Head of caudate nucleus (tissue), 42 donors: ENCODE measurements around the gene BCAM.
"Not testable (repeated sequence)": the region's sequence is repeated elsewhere in the genome, so short reads cannot be mapped to it uniquely, and the experiment has no call there.

Experiments
- DNase-seq, 42 donors: peaks; one replicate each; pipeline versions ENCODE4 v3.0.0 to v3.0.0-alpha.2; 2020 to 2021; ENCODE audit warnings: mixed read lengths in 7 of 42
- intact Hi-C: fragments of 100-400 bp; cut with DNase I; formaldehyde crosslinking; loops from one replicate; pipeline ENCODE4 v1.15.0; 2022

The BCAM gene

GRCh38 chr19:44812142-44812718, 3.3 kb downstream of the BCAM start:
- intact Hi-C loops, result no loop called here
- no peak for DNase-seq

GRCh38 chr19:44813070-44813840, 4.4 kb downstream of the BCAM start:
- no peak for DNase-seq
- intact Hi-C loops, result no loop called here

DNA sequence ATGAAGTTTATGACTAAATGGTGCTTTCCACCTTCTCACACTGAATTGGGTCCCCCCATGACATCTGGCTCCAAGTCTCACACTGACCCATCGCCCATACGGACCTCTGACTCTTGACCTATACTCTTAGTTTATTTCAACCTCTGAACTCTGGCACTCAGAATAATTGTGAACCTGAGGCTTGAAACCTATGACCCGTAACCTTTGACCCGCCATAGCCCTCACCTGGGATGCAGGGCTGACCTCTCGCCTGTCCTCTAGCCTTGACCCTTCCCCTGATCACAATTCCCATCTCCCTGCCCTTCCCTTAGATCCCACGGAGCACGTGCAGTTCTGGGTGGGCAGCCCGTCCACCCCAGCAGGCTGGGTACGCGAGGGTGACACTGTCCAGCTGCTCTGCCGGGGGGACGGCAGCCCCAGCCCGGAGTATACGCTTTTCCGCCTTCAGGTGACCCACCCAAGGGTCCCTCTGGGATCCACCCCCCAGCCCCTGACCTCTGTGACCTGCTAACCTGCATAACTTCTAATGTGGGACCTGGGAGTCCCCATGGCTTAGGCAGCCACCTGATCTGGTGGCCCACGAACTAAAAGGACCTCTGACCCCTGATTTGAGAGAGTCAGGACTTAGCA, 5.1 kb downstream of the BCAM start:
- DNase-seq, result no peak
- intact Hi-C loops, result no loop called here

DNA sequence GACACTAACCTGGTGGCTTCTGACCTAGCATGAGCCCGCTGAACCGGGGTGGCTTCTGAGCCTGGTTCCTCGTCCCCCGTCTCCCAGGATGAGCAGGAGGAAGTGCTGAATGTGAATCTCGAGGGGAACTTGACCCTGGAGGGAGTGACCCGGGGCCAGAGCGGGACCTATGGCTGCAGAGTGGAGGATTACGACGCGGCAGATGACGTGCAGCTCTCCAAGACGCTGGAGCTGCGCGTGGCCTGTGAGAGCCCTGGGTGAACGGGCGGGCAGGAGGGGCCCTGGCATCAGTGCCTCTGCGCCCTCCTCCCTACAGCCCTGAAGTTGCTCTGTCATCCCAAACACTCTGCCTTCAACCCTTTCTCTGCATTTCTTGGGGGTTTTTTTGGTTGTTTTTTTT, 5.6 kb downstream of the BCAM start:
- intact Hi-C loops, result no loop called here
- no peak for DNase-seq

- no peak for DNase-seq
- intact Hi-C loops, result no loop called here
These were observed 7.4 kb downstream of the BCAM start for GRCh38 chr19:44816301-44816700.

- intact Hi-C loops, result no loop called here
- no peak for DNase-seq
These were observed 9.0 kb downstream of the BCAM start for GRCh38 chr19:44817725-44818465.

DNA sequence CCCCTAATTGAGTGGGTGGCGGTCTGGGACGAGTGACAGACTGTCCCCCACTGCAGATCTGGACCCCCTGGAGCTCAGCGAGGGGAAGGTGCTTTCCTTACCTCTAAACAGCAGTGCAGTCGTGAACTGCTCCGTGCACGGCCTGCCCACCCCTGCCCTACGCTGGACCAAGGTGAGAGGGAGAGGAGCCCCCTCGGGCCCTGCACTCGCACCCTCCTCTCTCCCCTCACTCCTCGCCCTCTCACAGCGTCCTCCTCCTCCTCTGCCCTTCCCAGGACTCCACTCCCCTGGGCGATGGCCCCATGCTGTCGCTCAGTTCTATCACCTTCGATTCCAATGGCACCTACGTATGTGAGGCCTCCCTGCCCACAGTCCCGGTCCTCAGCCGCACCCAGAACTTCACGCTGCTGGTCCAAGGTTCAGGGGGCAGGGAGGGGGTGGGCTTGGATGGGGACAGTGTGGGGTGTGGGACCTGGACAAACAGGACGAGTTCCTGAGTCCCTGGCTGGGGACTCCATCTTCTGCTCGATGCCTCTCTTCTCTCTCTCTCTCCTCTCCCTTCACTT, 9.6 kb downstream of the BCAM start:
- intact Hi-C loops, result no loop called here
- DNase-seq, result no peak

DNA sequence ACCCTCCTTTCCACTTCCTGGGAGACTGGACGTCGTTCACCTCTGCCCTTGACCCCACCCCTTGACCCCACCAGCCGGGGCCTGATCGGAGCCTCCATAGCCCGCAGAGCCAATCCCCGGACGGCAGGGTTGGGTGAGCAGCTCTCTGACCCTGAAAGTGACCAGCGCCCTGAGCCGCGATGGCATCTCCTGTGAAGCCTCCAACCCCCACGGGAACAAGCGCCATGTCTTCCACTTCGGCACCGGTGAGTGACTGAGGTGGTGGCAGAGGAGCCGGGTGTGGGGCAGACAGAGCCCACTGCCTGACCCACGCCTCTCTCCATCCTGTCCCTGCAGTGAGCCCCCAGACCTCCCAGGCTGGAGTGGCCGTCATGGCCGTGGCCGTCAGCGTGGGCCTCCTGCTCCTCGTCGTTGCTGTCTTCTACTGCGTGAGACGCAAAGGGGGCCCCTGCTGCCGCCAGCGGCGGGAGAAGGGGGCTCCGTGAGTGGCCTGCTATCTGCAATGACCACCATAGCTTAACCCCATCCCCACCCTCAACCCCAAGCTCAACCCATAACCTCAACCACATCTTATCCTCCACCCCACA, 10.4 kb downstream of the BCAM start:
- intact Hi-C loops, result no loop called here

DNA sequence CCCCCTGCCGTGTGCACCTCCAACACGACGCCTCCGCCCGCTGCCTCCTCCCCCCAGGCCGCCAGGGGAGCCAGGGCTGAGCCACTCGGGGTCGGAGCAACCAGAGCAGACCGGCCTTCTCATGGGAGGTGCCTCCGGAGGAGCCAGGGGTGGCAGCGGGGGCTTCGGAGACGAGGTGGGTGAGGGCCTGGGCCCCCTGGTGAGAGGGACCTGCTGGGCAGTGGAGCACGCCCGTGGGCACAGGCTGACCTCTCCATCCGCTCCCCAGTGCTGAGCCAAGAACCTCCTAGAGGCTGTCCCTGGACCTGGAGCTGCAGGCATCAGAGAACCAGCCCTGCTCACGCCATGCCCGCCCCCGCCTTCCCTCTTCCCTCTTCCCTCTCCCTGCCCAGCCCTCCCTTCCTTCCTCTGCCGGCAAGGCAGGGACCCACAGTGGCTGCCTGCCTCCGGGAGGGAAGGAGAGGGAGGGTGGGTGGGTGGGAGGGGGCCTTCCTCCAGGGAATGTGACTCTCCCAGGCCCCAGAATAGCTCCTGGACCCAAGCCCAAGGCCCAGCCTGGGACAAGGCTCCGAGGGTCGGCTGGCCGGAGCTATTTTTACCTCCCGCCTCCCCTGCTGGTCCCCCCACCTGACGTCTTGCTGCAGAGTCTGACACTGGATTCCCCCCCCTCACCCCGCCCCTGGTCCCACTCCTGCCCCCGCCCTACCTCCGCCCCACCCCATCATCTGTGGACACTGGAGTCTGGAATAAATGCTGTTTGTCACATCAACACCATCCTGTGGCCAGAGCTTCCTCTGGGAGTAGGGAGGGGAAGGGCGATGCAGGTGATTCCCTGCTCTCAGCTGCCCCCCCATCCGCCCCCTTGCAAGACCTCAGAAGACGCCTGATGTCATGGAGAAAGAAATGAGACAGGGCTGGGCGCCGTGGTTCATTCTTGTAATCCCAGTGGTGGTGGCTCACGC, 12.0 kb downstream of the BCAM start:
- intact Hi-C loops, result no loop called here
- DNase-seq, result no peak

More for the DNA sequence above, 10.4 kb downstream of the BCAM start:
- no peak for DNase-seq

- intact Hi-C loops, result no loop called here
- DNase-seq, result no peak
These were observed 13.3 kb downstream of the BCAM start for GRCh38 chr19:44822177-44822576.

DNA sequence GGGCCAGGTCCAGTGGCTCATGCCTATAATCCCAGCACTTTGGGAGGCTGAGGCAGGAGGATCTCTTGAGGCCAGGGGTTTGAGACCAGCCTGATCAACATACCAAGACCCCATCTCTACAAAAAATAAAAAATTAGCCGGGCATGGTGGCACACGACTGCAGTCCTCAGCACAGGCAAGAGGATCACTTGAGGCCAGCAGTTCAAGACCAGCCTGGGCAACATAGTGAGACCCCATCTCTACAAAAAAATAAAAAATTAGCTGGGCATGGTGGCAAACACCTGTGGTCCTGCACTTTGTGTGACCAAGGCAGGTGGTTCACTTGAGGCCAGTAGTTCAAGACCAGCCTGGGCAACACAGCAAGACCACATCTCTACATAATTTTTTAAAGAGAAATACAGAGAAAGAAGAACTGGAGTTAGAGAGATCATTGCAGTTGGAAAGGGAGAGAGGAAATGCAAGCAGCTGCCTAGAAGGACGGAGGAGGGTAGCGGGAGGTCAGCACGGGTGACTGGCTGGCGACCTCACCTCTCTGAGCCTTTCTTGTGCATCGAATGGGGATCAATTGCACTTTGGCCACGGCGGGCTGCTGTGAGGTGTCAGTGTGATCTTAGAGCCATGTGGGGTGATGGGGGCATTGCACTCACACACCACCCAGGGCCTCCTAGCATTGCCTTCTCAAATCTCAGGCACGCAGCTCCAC, 13.9 kb downstream of the BCAM start:
- DNase-seq, result no peak
- intact Hi-C loops, result no loop called here

GRCh38 chr19:44823373-44823698, 14.4 kb downstream of the BCAM start:
- DNase-seq, result no peak
- intact Hi-C loops, result no loop called here

DNA sequence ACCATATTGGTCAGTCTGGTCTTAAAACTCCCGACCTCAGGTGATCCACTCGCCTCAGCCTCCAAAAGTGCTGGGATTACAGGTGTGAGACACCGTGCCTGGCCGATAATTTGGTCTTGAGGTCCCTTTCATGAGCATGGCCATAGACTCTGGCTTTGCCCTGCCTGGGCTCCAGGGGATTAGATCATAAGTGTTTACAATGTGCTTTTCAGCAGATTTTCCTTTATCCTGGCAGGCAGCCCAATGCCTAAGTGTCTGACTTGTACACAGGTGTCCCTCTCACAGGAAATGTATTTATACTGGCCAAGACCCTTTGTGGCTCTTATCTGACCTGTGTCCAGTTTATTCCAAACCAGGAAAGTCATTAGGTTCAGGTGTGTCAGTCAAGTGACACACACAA, 15.9 kb downstream of the BCAM start:
- DNase-seq, result no peak
- intact Hi-C loops, result no loop called here

- DNase-seq, intact Hi-C loops: not testable (repeated sequence)
These were observed 24.0 kb downstream of the BCAM start for GRCh38 chr19:44832875-44833274.

DNA sequence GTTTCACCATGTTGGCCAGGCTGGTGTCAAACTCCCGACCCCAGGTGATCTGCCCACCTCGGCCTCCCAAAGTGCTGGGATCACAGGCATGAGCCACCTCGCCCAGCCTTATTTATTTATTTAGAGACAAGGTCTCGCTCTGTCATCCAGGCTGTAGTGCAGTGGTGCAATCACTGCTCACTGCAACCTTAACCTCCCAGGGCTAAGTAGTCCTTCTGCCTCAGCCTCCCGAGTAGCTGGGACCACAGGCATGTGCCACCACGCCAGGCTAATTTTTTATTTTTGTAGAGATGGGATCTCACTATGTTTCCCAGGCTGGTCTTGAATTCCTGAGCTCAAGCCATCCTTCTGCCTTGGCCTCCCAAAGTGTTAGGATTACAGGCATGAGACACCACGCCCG, 25.5 kb downstream of the BCAM start:
- intact Hi-C loops, DNase-seq: not testable (repeated sequence)

DNA sequence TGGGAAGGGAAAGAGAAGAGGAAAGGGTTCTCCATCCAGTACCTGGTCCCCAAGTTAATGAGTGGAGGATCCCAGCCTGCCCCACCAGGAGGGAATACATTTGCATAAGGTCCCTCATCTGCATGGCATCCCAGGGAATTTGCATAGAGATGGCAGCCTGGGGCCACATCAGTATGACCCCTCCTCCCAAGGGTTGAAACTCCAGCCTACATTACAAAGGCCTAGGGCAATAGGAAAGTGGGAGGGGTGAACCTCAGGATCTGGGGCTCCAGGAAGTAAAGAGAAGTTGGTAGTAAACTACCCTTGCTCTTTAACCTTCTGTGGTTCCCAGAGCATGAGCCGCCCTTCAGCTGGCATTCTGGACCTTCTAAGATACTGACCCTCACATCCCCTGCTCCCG, 30.4 kb downstream of the BCAM start:
- intact Hi-C loops, result no loop called here
- DNase-seq, result no peak

- DNase-seq, result no peak
- intact Hi-C loops, result loop anchor here (5.0 kb wide), 1 partner anchor 44 kb away; no protein-coding TSS in a partner anchor
These were observed 31.9 kb downstream of the BCAM start for GRCh38 chr19:44840811-44841210.

DNA sequence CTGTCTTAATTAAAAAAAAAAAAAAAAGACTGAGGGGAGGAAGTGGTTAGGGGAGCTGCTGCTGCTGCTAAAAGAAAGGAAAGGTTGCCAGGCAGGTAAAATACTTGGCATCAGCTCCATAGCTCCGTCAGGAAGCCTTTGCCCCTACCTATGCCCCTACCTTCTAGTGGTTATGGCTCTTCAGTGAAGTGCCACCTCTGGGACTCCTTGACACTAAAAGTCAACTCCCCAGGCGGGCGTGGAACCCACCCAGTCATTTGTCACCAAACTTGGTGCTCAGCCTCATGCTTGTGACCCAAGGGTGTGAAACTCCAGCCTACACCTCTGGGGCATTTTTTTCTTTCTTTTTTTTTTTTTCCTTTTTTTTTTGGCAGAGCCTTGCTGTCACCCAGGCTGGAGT, 32.3 kb downstream of the BCAM start:
- no peak for DNase-seq
- intact Hi-C loops, result loop anchor here (5.0 kb wide), 1 partner anchor 44 kb away; no protein-coding TSS in a partner anchor
